Right renal cortex interstitium (tissue), 3 donors: Measurements from ENCODE around the gene SIAE. TPM values are rescaled to one million over a fixed set of nuclear protein-coding genes. Genes with fewer than 3 reads are reported as not detected.
"Not testable (repeated sequence)": the region's sequence is repeated elsewhere in the genome, so short reads cannot be mapped to it uniquely, and the experiment has no call there.

Experiments used
- DNase-seq, 3 donors: peaks; one replicate each; pipeline ENCODE4 v3.0.0-alpha.2; 2013; ENCODE audit warnings: low read depth in 3 of 3, low spot score in 2 of 3
- polyA plus RNA-seq, 3 donors: library from polyadenylated mRNA; unstranded; fragments of 120-200 nt; gene quantifications; one replicate each; pipeline ENCODE4 v1.2.1, GENCODE V29; 2013; ENCODE audit not compliant: insufficient read length in 3 of 3

SIAE gene
- polyA plus RNA-seq, 3 donors = 33.1 to 34.5 (median 33.7) TPM

DNA sequence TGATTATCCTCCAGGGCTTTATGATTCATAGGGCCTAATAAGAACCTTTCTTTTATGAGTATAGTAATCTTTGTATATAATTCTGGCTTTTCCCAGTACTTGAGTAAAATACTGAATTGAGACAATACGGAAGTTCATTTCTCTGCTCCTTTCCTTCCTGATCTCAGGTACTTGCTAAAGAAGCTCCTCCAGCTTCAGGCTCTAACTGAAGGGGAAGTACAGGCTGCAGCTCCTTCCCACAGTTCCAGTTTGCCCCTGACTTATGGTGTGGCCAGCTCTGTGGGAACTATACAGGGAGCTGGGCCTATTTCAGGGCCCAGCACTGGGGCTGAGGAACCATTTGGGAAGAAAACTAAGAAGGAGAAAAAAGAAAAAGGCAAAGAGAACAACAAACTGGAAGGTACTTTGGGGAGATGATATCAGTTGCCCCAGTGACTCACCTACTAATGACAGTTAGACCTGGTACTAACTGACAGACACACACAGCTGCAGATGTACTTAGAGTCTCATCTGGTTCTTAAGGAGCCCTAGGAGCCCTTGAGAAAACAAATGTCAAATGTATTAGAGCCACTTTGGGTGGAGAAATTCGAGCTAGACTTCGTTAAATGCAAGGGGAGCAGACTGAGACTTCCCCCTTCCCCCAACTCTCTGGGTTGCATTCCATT is 47.9 kb downstream of the SIAE start:
- DNase-seq = no peak

DNA sequence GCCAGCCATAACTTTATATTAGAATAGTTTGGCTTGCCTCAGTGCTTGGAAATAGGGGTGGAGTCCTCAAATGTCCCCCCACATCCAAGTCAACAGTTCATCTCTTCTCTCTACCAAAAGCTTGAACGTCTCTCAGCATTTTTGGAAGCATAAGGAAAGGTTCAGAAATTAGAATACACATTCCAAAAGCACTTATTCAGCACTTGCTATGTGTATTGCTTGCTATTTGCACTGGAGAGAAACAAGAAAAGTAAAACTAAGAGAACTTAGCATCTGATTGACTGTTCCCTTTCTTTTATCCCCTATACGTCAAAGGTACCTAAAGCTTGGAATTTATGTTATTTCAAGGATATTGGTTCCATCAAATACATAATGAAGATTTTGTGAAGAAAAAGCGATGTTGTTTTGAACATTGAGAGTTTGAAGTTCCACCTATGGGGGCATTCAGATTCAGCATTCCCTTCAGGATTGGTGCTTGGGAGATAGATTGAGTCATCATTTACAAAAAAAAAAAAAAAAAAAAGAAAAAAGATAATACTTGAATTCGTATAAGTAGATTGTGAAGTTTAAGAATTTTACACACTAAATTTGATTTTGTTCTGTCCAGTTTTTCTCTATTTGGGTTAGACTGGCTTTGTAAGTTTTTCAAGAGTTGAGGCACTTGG is 49.5 kb downstream of the SIAE start:
- no peak for DNase-seq

DNA sequence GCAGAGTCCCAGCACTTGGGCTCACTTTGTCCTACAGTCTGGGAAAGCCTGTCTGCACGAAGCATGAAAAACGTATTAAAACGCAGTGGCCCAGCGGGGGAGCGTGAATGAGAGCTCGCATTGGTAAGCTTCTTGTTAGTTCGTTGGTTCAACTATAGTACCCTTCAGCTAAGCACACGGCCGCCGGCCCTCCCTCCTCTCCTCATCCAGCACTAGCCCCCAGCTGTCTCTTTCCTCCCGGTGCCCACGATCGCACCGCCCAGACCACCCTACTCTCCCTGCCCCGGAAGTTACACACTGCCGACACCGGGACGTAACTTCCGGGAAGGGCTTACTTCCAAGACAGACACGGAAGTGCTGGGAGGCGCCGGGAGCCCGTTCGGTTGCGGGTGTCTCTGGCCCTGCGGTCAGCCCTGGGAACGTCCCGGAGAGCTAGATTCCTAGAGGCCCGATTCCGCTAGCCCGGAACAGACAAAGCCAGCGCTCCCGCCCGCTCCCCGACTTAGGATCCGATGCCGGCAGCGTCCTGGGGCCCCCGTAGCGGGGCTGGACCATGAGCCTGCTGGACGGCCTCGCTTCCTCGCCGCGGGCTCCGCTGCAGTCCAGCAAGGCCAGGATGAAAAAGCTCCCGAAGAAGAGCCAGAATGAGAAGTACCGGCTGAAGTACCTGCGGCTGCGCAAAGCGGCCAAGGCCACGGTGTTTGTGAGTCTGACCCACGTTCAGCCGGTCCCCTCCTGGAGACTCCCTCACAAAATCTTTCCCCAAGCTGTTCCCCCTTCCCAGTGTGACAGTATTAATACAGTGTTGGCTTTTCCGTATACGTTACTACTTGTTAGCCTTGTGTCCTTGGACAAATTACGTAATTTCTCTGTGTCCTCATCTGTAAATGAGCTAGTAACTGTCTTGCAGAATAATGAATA is 50.7 kb downstream of the SIAE start, which contains the start of gene TBRG1:
Gene TBRG1, plus strand, starts transcription at position 334 of the 921 bp plus-strand sequence. Its CDS starts 220 bp downstream, at position 554.
- DNase-seq = peak; percentile 83 to 93 (median 89)

DNA sequence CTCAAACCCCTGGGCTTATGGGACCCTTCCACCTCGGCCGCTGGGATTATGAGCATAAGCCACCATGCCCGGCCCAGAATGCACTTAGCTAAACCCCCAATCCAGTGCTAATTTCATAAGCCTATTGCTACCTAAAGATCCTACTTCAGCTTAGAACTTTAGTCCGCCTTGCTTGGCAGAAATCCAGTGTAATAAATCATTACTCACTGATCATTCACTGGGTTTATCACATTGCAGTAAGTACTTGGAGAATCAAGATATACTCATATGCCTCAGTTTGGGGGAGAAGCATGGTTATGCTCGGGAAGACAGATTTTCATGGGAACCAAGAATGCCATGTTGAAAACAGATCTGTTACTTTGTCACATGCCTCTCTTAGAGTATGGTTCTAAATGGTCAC is 54.7 kb downstream of the SIAE start:
- no peak for DNase-seq

DNA sequence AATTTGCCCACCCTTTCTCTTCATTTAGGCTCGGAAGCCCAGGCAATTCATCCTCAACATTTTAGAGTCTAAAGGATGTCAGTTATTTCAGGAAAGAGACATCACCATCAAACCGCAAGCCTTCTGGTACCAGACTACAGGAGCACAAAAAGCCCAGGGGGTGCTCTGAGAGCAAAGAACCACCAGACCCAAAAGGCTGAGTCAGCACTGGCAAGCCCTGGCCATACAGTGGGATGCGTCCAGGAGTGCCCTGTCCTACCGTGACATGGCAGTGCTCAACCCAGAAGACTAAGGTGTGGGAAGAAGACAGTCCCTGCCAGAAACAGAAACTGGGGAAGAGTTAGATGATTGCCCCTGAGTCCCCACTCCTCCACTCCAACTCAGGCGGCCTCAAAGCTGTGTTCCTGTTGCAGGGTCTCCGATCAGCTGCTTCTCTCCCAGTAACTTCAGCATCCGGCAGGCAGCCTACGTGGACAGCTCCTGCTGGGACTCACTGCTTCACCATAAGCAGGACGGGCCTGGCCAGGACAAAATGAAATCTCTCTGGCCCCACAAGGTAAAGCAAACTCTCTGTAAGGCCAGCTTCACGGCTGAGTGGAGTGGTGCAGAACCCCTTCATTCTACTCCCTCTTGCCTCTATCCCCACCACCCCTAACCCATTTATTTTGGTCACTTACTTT is 60.8 kb downstream of the SIAE start:
- no peak for DNase-seq

DNA sequence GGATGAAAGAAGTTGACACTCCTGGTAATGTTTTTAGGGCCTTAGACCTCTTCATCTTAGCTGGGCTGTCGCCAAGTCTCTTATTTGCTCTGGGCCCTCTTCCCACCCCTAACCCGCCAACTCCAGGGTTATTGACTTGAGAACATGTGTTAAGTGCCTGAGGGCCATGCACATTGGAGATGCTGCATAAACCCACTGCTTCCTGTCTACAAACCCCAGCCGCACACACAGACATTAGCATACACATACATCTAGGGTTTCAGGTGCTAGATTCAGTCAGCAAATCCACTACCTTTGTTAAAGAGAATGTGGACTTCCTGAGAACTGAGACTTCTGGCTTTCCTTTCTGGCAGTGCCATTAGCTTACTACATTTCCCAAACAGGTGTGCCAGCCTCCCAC is 61.5 kb downstream of the SIAE start:
- no peak for DNase-seq

DNA sequence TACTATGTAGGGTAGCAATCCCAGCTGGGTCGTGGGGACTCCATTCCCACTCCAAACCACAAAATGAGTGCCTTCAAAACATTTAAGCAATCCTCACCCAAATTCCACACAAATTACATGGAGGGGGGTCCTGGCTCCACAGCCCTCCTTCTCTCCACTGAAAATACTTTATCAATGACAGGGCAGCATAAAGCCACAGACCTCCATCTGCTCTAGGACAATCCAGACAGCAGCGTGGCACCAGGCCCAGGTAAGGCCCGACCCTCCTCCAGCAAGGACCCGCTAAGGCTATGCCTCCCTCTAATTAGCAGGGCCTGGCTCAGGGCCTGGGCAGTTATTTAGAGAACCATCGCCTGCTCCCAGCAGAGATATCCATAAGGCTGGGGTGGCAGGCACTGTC is 62.5 kb downstream of the SIAE start, which contains the start of gene PANX3:
Gene PANX3, plus strand, starts transcription at position 365 of the 400 bp plus-strand sequence. CDS start 129 bp downstream, outside the sequence.
- DNase-seq = no peak

DNA sequence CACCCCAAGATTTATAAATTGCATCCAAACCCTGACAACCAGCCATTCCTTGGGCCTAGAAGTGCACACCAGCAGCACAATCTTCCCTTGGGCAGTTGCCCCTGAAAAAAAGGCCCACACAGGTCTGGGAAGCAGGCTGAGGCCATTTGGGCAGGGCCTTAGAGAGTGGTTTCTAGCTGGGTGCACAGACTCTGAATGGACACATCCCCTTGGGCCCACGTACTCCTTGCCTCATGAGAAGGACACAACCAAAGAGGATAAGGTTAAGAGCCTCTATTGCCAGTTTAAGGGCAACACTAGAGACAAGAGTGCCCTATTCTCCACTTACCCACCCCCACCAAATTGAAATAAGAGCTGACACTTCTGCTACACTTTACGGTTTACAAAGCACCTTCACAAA is 63.2 kb downstream of the SIAE start:
- no peak for DNase-seq

DNA sequence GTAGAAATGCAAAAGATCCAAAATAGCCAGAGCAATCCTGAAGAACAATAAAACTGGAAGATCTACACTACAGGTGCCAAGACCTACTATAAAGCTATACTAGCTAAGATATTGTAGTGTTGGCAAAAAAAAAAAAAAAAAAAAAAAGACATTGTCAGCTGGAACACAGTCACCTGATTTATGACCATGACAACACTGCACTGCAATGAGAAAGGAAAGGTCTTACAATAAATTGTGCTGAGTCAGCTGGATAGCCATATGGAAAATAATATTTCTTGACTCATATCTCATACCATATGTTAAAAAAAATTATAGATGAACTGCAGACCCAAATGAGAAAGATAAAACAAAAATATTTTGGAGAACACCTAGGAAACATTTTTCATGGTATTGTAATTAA is 65.4 kb downstream of the SIAE start:
- DNase-seq = no peak

DNA sequence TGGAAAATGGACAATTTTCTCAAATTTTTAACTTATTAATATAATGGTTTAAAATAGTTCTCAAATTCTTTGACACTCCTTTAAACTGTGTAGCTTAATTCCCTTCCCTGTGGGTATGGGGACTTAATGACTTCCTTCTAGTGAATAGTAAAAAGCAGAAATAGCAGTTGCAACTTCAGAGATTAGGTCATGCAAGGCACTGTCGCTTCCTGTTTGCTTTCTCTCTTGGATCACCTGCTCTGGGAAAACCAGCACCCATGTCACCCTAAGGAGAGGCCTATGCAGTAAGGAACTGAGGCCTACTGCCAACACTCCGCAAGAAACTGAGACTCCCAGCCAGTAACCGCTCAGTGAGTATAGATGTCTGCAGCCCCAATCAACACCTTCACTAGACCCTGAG is 67.8 kb downstream of the SIAE start:
- no peak for DNase-seq

DNA sequence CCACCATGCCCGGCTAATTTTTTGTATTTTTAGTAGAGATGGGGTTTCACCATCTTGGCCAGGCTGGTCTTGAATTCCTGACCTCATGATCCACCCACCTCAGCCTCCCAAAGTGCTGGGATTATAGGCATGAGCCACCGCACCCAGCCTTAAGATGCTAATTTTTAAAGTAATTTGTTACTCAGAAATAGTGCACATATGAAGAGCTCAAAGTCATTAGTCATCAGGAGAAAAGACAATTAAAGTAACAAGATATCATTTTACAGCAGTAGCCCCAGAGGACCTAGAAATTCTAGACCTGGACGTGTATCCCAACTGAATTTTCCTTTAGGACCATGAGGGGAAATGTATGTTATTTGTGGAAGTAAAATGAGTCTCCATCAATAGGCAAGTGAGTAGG is 70.8 kb downstream of the SIAE start:
- not testable (repeated sequence) for DNase-seq

DNA sequence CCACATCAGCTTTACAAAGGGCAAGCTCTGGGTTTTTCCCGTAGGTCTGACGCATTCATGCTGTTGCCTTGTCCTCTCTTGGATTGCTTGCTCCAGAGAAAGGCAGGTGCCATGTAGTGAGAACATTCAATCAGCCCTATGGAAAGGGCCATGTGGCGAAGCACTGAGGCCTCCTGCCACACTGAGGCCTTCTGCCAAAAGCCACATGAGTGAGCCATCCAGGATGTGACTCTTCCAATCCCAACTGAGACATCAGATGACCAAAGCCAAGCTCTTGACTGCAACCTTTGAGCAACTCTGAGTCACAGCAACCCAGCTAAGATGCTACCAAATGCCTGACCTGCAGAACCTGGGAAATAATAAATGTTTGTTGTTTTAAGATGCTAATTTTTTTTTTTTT is 71.3 kb downstream of the SIAE start:
- no peak for DNase-seq

DNA sequence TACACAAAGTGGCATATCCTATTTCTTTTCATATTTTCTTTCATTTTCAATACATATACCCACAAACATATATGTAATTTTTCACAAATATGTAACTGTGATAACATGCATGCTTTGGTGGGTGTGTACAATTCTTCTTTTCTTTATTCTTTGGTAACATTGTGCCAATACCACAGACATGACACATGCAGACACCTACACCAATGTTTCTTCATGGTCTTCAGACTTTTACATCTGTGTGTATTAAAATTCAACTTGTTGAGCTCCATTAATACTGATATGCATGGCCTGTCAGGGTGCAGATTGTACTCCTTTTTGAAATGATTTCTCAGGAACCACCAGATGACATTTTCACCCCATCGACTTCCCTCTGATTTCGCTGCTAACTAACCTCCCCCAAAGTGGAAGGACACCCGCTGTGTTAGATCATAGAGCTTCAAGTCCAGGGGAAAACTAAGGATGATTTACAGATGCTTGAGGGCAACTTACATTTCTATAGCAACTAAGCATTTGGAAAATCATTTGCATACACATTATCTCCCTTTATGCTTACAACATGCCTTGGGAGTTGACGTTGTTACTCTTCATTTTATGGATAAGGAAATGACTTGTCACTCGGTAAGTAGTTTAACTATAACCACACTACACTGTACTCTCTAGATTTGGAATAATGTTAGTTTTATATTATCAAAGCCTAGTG is 72.8 kb downstream of the SIAE start:
- DNase-seq = no peak

DNA sequence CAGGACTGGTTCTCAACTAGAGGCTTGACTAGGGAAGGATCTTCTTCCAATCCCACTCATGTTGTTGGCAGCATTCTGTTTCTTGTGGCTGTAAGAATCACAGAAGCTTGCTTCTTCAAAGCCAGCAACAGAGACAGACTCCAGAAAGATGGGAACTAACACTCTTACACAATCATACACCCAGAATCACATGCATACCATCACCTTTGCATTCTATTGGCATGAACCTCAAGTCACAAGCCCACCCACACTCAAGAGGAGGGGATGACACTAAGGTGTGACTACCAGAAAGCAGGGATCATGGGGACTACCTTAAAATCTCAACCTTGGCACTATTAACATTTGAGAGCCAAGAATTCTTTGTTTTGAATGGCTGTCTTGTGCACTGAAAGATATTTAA is 75.9 kb downstream of the SIAE start:
- no peak for DNase-seq

DNA sequence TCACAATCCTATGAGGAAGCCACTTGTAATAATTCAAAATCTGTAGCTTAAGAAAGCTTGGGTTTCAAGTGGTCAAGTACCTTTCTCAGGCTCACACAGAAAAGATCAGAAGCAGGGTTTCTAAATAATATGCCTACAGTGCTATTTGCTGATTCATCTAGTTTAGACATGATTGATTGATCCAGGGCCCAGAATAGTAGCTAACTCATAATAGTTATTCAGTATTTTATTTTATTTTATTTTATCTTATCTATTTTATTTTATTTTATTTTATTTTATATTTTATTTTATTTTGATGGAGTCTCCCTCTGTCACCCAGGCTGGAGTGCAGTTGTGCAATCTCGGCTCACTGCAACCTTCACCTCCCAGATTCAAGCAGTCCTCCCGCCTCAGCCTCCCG is 78.2 kb downstream of the SIAE start:
- no peak for DNase-seq

DNA sequence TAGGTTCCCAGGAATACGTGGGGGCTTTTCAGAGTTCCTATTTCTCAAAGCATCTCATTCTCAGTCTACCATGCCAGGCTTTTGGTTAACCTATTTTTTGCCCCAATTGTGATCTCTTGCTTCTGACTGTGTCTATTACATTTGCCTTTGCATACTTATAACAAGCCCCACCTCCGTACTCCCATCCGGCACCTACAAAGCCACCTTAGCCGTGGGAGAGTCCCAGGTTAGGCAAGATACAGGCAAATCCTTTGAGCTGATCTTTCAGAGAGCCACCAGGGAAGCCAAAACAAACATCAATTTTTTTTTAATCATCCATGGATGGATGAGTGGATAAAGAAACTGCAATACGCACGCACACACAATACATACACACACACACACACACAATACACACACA is 80.9 kb downstream of the SIAE start:
- no peak for DNase-seq

DNA sequence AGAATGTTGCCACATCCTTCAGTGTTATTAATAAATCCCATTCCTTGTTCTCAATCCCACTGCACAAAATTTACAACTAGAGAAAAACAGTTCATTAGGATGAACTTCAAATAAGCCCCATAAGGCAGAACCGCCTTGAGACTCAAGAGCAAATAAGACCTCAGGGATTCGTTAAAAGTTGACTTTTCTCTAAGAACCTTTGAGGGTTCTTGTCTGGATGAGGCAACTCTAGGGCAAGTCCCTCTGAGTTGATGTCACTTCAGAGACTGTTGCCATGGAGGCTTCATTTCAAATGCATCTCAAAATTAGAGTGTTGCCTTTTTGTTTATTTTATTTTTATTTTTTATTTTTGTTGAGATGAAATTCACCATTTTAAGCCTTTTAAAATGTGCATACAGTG is 82.1 kb downstream of the SIAE start:
- no peak for DNase-seq

DNA sequence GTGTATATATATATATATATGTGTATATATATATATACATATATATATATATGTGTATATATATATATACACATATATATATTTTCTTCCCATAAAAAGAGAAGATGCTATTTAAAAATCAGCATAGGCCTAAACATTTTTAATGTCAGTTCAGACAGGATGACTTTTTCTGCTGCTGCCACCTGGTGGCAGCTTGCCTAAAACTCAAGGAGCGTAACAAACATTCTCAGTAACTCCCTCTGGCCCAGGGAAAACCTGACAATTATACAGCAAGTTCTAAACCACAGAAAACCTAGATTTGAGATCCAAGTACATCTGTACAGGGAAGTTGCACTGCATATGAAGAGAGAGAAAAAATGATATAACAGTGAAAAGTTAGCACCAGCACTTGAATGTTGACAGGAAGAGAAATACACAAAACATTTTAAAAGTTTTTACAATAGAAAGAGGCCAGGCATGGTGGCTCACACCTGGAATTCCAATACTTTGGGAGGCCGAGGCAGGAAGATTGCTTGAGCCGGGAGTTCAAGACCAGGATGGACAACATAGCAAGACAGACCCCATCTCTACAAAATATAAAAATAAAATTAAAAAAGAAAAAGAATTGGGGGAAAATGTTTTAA is 87.2 kb downstream of the SIAE start:
- DNase-seq = peak; percentile 27 to 38 (median 29)

DNA sequence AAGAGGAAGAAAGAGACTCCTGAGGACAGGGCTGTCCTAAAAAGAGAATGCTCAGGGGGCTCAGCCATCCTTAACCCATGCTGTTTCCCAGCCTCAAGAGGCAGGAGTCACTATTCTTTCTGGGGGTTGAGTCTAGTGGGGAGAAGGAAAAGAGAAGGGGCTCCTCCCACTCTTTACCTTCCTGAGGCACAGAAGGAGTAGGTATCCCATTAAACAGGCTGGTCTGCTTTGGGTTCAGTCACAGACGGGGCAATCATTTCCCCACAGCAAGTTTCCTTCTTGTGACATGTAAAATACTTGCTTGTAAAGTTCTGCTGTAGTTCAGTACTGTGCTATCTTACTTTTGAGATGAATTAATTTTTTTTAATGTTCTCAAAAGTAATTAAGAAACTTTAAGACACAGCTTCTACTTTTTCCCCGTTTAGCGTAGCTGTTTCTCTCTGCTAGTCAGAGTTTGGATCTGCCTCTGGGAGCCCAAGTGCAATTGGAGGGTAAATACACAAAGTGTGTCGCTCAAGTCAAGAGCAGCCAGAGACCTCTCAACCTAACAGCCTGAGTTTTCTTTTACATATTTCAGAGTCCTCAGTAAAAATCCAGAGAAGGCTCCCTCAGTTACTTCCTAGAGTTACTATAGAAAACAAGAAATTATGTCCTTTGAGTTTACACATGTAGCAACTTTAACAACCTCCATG is 88.7 kb downstream of the SIAE start:
- DNase-seq = no peak
